ENCODE data around the gene KCNAB1. TPM values are rescaled to one million over a fixed set of nuclear protein-coding genes. Genes with fewer than 3 reads are reported as not detected.
A peak's percentile ranks its signal among the peaks of the same experiment; 100 is the strongest.

Gene KCNAB1
- total and polyA plus RNA-seq, 4 experiments from 2014 or later = 0.40 to 0.58 TPM; not detected in 2

GRCh38 chr3:156445117-156446090, 325.0 kb downstream of the KCNAB1 start:
- DNase-seq = no peak
- ChIA-PET CTCF (ENCODE audit: partially characterized antibody) (interaction anchor here (1.0 to 1.7 kb wide), 4 partner anchors 64 to 692 kb away, joined by 3 to 5 read pairs (median 5); no protein-coding TSS in a partner anchor), POLR2A (ENCODE audit: partially characterized antibody) (no interaction called here)
- Mint-ChIP-seq H3K4me1 (no peaks in the 10 kb centered on the region), H3K27ac (no peak overlapping the region), H3K27me3 (peaks cover 4 to 5% of the 10 kb centered on the region in 2 donors), H3K4me3 (no peak overlapping the region), H3K9me3 (no peaks in the 10 kb centered on the region), H3K36me3 (no peaks in the 10 kb centered on the region)
- Histone ChIP-seq H3K27ac (ENCODE audit: low read depth, low read length) (no peak overlapping the region), H3K4me3 (ENCODE audit: low read length in 2 of 2) (no peak overlapping the region), H3K9me3 (ENCODE audit: control insufficient read depth in 1 of 2, low read length in 2 of 2) (no peaks in the 10 kb centered on the region), H3K36me3 (ENCODE audit: insufficient read depth, low read length) (no peaks in the 10 kb centered on the region), H3K27me3 (ENCODE audit: insufficient read depth, low read length) (no peaks in the 10 kb centered on the region), H3K4me1 (ENCODE audit: insufficient read depth, low read length) (no peaks in the 10 kb centered on the region)
- intact Hi-C loops (cut with micrococcal nuclease) = no loop called here

GRCh38 chr3:156448300-156448699, 327.9 kb downstream of the KCNAB1 start:
- DNase-seq = peak in 4 of 5 donors; percentile 10 to 27 (median 14)
- H3K27ac ChIP-seq (ENCODE audit: low read depth, low read length) = no peak overlapping the region
- Mint-ChIP-seq H3K27me3 (peaks cover 4% of the 10 kb centered on the region in 2 donors), H3K4me1 (no peaks in the 10 kb centered on the region), H3K9me3 (no peaks in the 10 kb centered on the region), H3K36me3 (no peaks in the 10 kb centered on the region), H3K27ac (peak overlapping the region in 1 of 7 donors; percentile 30), H3K4me3 (no peak overlapping the region)
- no peaks in the 10 kb centered on the region for H3K36me3 ChIP-seq (ENCODE audit: insufficient read depth, low read length)
- H3K4me1 ChIP-seq (ENCODE audit: insufficient read depth, low read length) = no peaks in the 10 kb centered on the region
- no peak overlapping the region for H3K4me3 ChIP-seq (ENCODE audit: low read length in 2 of 2)
- H3K9me3 ChIP-seq (ENCODE audit: control insufficient read depth in 1 of 2, low read length in 2 of 2) = no peaks in the 10 kb centered on the region
- POLR2A ChIA-PET (ENCODE audit: partially characterized antibody) = no interaction called here
- CTCF ChIA-PET (ENCODE audit: partially characterized antibody) = interaction anchor here (0.7 to 4.0 kb wide), 6 partner anchors 20 to 298 kb away, joined by 3 to 46 read pairs (median 15); no protein-coding TSS in a partner anchor
- no peaks in the 10 kb centered on the region for H3K27me3 ChIP-seq (ENCODE audit: insufficient read depth, low read length)
- intact Hi-C loops (cut with micrococcal nuclease) = loop anchor here (1.0 to 2.0 kb wide), 3 partner anchors 61 to 297 kb away; no protein-coding TSS in a partner anchor

GRCh38 chr3:156449710-156450574, 329.6 kb downstream of the KCNAB1 start:
- Mint-ChIP-seq H3K36me3 (no peaks in the 10 kb centered on the region), H3K4me1 (no peaks in the 10 kb centered on the region), H3K9me3 (no peaks in the 10 kb centered on the region), H3K27ac (no peak overlapping the region), H3K27me3 (peaks cover 2 to 4% of the 10 kb centered on the region in 2 donors), H3K4me3 (no peak overlapping the region)
- Histone ChIP-seq H3K36me3 (ENCODE audit: insufficient read depth, low read length) (no peaks in the 10 kb centered on the region), H3K4me1 (ENCODE audit: insufficient read depth, low read length) (no peaks in the 10 kb centered on the region), H3K27ac (ENCODE audit: low read depth, low read length) (no peak overlapping the region), H3K27me3 (ENCODE audit: insufficient read depth, low read length) (no peaks in the 10 kb centered on the region), H3K9me3 (ENCODE audit: control insufficient read depth in 1 of 2, low read length in 2 of 2) (no peaks in the 10 kb centered on the region), H3K4me3 (ENCODE audit: low read length in 2 of 2) (no peak overlapping the region)
- peak in 1 of 5 donors; percentile 10 for DNase-seq
- CTCF ChIA-PET (ENCODE audit: partially characterized antibody) = interaction anchor here (0.8 to 4.0 kb wide), 24 partner anchors 9 to 688 kb away, joined by 3 to 46 read pairs (median 4); partner anchors contain the start of gene SSR3
- POLR2A ChIA-PET (ENCODE audit: partially characterized antibody) = interaction anchor here (0.7 to 1.4 kb wide), 3 partner anchors 11 to 639 kb away, joined by 3 to 7 read pairs (median 4); no protein-coding TSS in a partner anchor
- intact Hi-C loops (cut with micrococcal nuclease) = loop anchor here (2.0 kb wide), 1 partner anchor 299 kb away; no protein-coding TSS in a partner anchor

- no peak overlapping the region for H3K4me3 Mint-ChIP-seq
- no peak overlapping the region for H3K27ac ChIP-seq (ENCODE audit: low read depth, low read length)
- intact Hi-C loops (cut with micrococcal nuclease) = no loop called here
- H3K4me1 ChIP-seq (ENCODE audit: insufficient read depth, low read length) = no peaks in the 10 kb centered on the region
- ChIA-PET POLR2A (ENCODE audit: partially characterized antibody) (no interaction called here), CTCF (ENCODE audit: partially characterized antibody) (interaction anchor here (1.3 kb wide), 1 partner anchor 25 kb away, joined by 3 read pairs; no protein-coding TSS in a partner anchor)
- H3K27ac Mint-ChIP-seq = no peak overlapping the region
- no peak overlapping the region for H3K4me3 ChIP-seq (ENCODE audit: low read length in 2 of 2)
- no peaks in the 10 kb centered on the region for H3K36me3 ChIP-seq (ENCODE audit: insufficient read depth, low read length)
- H3K9me3 ChIP-seq (ENCODE audit: control insufficient read depth in 1 of 2, low read length in 2 of 2) = no peaks in the 10 kb centered on the region
- H3K27me3 Mint-ChIP-seq = peaks cover 0 to 2% of the 10 kb centered on the region in 2 donors
- no peaks in the 10 kb centered on the region for H3K4me1 Mint-ChIP-seq
- no peak for DNase-seq
- no peaks in the 10 kb centered on the region for H3K9me3 Mint-ChIP-seq
- no peaks in the 10 kb centered on the region for H3K36me3 Mint-ChIP-seq
- no peaks in the 10 kb centered on the region for H3K27me3 ChIP-seq (ENCODE audit: insufficient read depth, low read length)
Observed at GRCh38 chr3:156455839-156456238, 335.5 kb downstream of the KCNAB1 start.

GRCh38 chr3:156456771-156457224, 336.4 kb downstream of the KCNAB1 start:
- Mint-ChIP-seq H3K9me3 (no peaks in the 10 kb centered on the region), H3K27me3 (peaks cover 2% of the 10 kb centered on the region in 2 donors), H3K27ac (no peak overlapping the region), H3K4me3 (no peak overlapping the region), H3K36me3 (no peaks in the 10 kb centered on the region), H3K4me1 (no peaks in the 10 kb centered on the region)
- POLR2A ChIA-PET (ENCODE audit: partially characterized antibody) = no interaction called here
- Histone ChIP-seq H3K27me3 (ENCODE audit: insufficient read depth, low read length) (no peaks in the 10 kb centered on the region), H3K9me3 (ENCODE audit: control insufficient read depth in 1 of 2, low read length in 2 of 2) (no peaks in the 10 kb centered on the region), H3K36me3 (ENCODE audit: insufficient read depth, low read length) (no peaks in the 10 kb centered on the region), H3K4me3 (ENCODE audit: low read length in 2 of 2) (no peak overlapping the region), H3K27ac (ENCODE audit: low read depth, low read length) (no peak overlapping the region), H3K4me1 (ENCODE audit: insufficient read depth, low read length) (no peaks in the 10 kb centered on the region)
- no peak for DNase-seq
- intact Hi-C loops (cut with micrococcal nuclease) = no loop called here
- CTCF ChIA-PET (ENCODE audit: partially characterized antibody) = interaction anchor here (0.8 to 1.3 kb wide), 2 partner anchors 24 to 413 kb away, joined by 3 read pairs; no protein-coding TSS in a partner anchor

- no peak overlapping the region for H3K27ac Mint-ChIP-seq
- no peak for DNase-seq
- H3K9me3 Mint-ChIP-seq = no peaks in the 10 kb centered on the region
- Histone ChIP-seq H3K4me1 (ENCODE audit: insufficient read depth, low read length) (no peaks in the 10 kb centered on the region), H3K27me3 (ENCODE audit: insufficient read depth, low read length) (peaks cover 6% of the 10 kb centered on the region), H3K9me3 (ENCODE audit: control insufficient read depth in 1 of 2, low read length in 2 of 2) (no peaks in the 10 kb centered on the region), H3K27ac (ENCODE audit: low read depth, low read length) (no peak overlapping the region), H3K36me3 (ENCODE audit: insufficient read depth, low read length) (no peaks in the 10 kb centered on the region), H3K4me3 (ENCODE audit: low read length in 2 of 2) (no peak overlapping the region)
- no peak overlapping the region for H3K4me3 Mint-ChIP-seq
- H3K4me1 Mint-ChIP-seq = no peaks in the 10 kb centered on the region
- peaks cover 2 to 8% of the 10 kb centered on the region in 2 donors for H3K27me3 Mint-ChIP-seq
- intact Hi-C loops (cut with micrococcal nuclease) = no loop called here
- ChIA-PET POLR2A (ENCODE audit: partially characterized antibody) (interaction anchor here (0.7 kb wide), 1 partner anchor 57 kb away, joined by 3 read pairs; no protein-coding TSS in a partner anchor), CTCF (ENCODE audit: partially characterized antibody) (interaction anchor here (2.5 kb wide), 1 partner anchor 9 kb away, joined by 10 read pairs; no protein-coding TSS in a partner anchor)
- no peaks in the 10 kb centered on the region for H3K36me3 Mint-ChIP-seq
Observed at GRCh38 chr3:156459434-156459833, 339.1 kb downstream of the KCNAB1 start.

Data from CD4-positive, alpha-beta memory T cell (primary cell).